CD4-positive, CD25-positive, alpha-beta regulatory T cell (primary cell): ENCODE results near the gene EXOC4. TPM values are rescaled to one million over a fixed set of nuclear protein-coding genes. Genes with fewer than 3 reads are reported as not detected.

Experiments
- ATAC-seq, 2 donors: fragments of 150-1000 bp; cut with Tn5 transposase; one replicate each; pipeline ENCODE4 v1.10.0; 2021; ENCODE audit warnings: low read depth in 2 of 2, moderate number of reproducible peaks in 2 of 2, moderate library complexity in 1 of 2
- DNase-seq, 3 donors: peaks; one replicate each; pipeline versions ENCODE4 v3.0.0 to v3.0.0-alpha.2; 2012 to 2022; ENCODE audit warnings: mixed read lengths in 1 of 3
- H3K27ac ChIP-seq: one replicate; pipeline ENCODE4 v1.7.0; 2013; ENCODE audit warnings: mild to moderate bottlenecking, low read length; ENCODE audit not compliant: insufficient read depth, poor library complexity, severe bottlenecking
- H3K27me3 ChIP-seq: one replicate; pipeline ENCODE4 v1.7.0; 2013; ENCODE audit warnings: low read length; ENCODE audit not compliant: control insufficient read depth, insufficient read depth
- H3K36me3 ChIP-seq: one replicate; pipeline ENCODE4 v1.7.0; 2013; ENCODE audit warnings: mild to moderate bottlenecking, low read length, moderate library complexity; ENCODE audit not compliant: control insufficient read depth, insufficient read depth
- H3K4me1 ChIP-seq: 2 replicates; pipeline ENCODE4 v1.7.0; 2013; ENCODE audit warnings: mild to moderate bottlenecking, low read length; ENCODE audit not compliant: insufficient read depth, control insufficient read depth, poor library complexity, severe bottlenecking
- H3K4me3 ChIP-seq: one replicate; pipeline ENCODE4 v1.7.0; 2013; ENCODE audit warnings: low read depth, mild to moderate bottlenecking, low read length, moderate library complexity
- H3K9me3 ChIP-seq, 2 experiments: 1 replicate in 1 of 2; 2 replicates in 1 of 2; pipeline ENCODE4 v1.7.0; 2013; ENCODE audit warnings: low read length in 2 of 2, mild to moderate bottlenecking in 1 of 2, moderate library complexity in 1 of 2; ENCODE audit not compliant: control insufficient read depth in 2 of 2
- H3K27ac Mint-ChIP-seq, 3 donors: one replicate each; pipeline ENCODE4 v1.8.0; 2020 to 2022; ENCODE audit warnings: mild to moderate bottlenecking in 3 of 3, mixed read lengths in 3 of 3, moderate library complexity in 2 of 3
- H3K27me3 Mint-ChIP-seq: one replicate; pipeline ENCODE4 v1.8.0; 2022; ENCODE audit warnings: mild to moderate bottlenecking, mixed read lengths
- H3K36me3 Mint-ChIP-seq: one replicate; pipeline ENCODE4 v1.8.0; 2020; ENCODE audit warnings: mixed read lengths
- H3K4me1 Mint-ChIP-seq, 4 donors: one replicate each; pipeline ENCODE4 v1.8.0; 2020 to 2022; ENCODE audit warnings: mixed read lengths in 4 of 4, mild to moderate bottlenecking in 1 of 4
- H3K4me3 Mint-ChIP-seq, 4 donors: one replicate each; pipeline ENCODE4 v1.8.0; 2020 to 2022; ENCODE audit warnings: mild to moderate bottlenecking in 4 of 4, mixed read lengths in 4 of 4, moderate library complexity in 3 of 4
- H3K9me3 Mint-ChIP-seq, 7 donors: one replicate each; pipeline ENCODE4 v1.8.0; 2020 to 2022; ENCODE audit warnings: mixed read lengths in 7 of 7, mild to moderate bottlenecking in 3 of 7, moderate library complexity in 2 of 7
- polyA plus RNA-seq, 4 donors: library from polyadenylated mRNA; unstranded; fragments of 300-500 nt; fragmentation: Illumina TruSeq; gene quantifications; one replicate each; pipeline ENCODE4 v1.2.3, GENCODE V29; 2021
- total RNA-seq: library from RNA; stranded (reverse); gene quantifications from one replicate; pipeline ENCODE4 v1.2.3, GENCODE V29; 2022

Gene EXOC4
- total and polyA plus RNA-seq, 5 donors from 2014 or later = 39.1 to 118 (median 52.2) TPM

DNA sequence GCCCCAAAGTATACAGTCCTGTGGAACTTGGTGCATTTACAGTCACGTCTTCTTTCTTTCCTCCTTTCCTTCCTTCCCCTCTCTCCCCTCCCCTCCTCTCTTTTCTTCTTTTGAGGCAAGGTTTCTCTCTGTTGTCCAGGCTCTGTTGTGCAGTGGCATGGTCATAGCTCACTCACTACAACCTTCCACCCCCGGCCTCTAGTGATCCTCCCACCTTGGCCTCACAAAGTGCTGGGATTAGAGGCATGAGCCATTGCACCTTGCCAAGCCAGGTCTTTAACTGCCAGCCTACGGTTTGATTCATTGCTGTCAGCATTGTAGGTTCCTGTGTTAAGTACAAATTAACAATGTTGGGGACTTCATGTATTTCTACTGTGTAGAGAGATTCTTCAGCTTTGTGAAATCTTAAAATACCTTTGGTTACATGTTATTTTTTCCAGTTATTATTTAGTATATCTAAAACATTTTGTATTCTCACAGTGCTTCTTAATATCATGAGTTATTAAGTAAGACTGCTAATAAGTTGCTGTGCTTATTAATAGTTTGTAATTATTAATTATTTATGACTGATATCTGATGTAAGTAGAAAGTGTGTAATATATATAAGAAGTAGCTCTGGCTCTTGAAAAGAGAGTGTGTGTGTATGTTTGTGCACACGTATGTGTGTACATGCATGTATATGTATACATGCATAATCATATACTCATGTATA lies 320.8 kb downstream of the EXOC4 start:
- ATAC-seq (no peak), DNase-seq (no peak)
- Mint-ChIP-seq H3K4me3 (no peak overlapping the region), H3K36me3 (no peaks in the 10 kb centered on the region), H3K4me1 (peaks cover 8 to 19% (median 12%) of the 10 kb centered on the region in 4 donors), H3K27me3 (no peaks in the 10 kb centered on the region), H3K27ac (peak overlapping the region in 2 of 3 donors; percentile 15 to 27), H3K9me3 (peaks cover 0 to 2% (median 0%) of the 10 kb centered on the region in 7 donors)
- no peaks in the 10 kb centered on the region for H3K4me1 ChIP-seq
- H3K4me3 ChIP-seq = no peak overlapping the region
- H3K27ac ChIP-seq = no peak overlapping the region
- H3K9me3 ChIP-seq = no peaks in the 10 kb centered on the region
- no peaks in the 10 kb centered on the region for H3K36me3 ChIP-seq
- no peaks in the 10 kb centered on the region for H3K27me3 ChIP-seq

DNA sequence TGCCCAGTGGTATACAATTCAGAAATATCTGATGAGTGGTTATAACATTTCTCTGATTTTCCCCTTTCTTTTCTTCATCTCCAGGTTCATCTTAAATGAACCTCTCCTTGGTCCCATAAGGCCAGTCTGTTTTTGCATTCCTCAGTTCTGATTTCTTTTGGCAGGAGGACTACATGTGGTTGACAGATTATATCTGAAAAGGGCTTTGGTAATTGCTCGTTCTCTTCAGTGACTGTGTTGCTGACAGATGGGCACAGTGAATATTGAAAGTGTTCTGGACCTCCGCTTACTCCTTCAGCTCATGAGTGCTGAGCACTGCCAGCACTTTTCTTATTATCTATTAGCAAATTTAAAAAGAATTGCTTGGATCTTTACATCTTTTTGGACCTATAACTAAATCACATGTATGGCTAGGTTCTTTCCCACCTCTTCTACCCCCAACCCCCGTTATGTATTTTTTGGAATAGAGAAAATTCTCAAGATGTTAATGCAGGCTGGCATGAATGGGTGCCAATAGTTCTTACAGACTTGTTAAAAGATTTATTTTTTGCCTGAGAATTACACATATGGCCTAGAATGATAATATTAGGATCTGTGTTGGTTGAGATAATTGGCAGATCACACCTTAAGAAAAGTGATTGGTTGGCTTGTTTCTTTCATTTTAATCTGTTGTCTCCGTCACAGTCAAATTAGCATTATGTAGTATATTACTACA lies 323.0 kb downstream of the EXOC4 start:
- Mint-ChIP-seq H3K9me3 (peaks cover 0 to 2% (median 1%) of the 10 kb centered on the region in 7 donors), H3K27me3 (no peaks in the 10 kb centered on the region), H3K4me3 (no peak overlapping the region), H3K4me1 (peaks cover 6 to 18% (median 9%) of the 10 kb centered on the region in 4 donors), H3K36me3 (peaks cover 13% of the 10 kb centered on the region), H3K27ac (peak overlapping the region in 1 of 3 donors; percentile 1)
- Histone ChIP-seq H3K27me3 (no peaks in the 10 kb centered on the region), H3K4me3 (no peak overlapping the region), H3K36me3 (no peaks in the 10 kb centered on the region), H3K4me1 (no peaks in the 10 kb centered on the region), H3K27ac (no peak overlapping the region), H3K9me3 (no peaks in the 10 kb centered on the region)
- ATAC-seq (no peak), DNase-seq (no peak)

DNA sequence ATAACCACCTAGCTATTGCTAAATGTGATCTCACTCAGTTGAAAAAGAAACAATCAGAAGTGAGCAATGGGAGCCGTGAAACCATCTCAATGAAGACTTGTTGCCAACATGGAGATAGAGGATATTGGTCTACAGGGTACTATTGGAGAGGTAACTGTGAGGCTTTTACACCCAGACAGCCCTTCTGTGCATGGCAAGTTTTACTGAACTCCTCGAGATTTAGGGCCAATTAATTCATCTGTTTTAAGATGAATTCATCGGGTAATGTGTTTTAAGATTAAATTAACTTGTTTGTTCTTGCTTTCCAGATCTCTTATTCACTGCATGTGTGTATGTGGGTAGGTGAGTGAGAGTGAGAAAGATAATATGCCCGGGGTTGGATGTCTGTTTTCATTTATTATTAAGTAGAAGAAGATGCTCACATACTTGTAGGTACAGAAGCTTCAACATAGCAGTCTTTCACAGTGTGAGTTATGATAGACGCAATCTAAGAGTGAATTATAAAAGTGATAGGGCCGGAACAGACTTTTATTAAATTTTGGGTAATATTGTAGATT lies 323.8 kb downstream of the EXOC4 start:
- no peak for DNase-seq
- Histone ChIP-seq H3K4me3 (no peak overlapping the region), H3K9me3 (no peaks in the 10 kb centered on the region), H3K4me1 (no peaks in the 10 kb centered on the region), H3K27ac (no peak overlapping the region), H3K27me3 (no peaks in the 10 kb centered on the region), H3K36me3 (no peaks in the 10 kb centered on the region)
- no peak for ATAC-seq
- Mint-ChIP-seq H3K9me3 (peaks cover 0 to 2% (median 1%) of the 10 kb centered on the region in 7 donors), H3K27ac (no peak overlapping the region), H3K36me3 (peaks cover 16% of the 10 kb centered on the region), H3K27me3 (no peaks in the 10 kb centered on the region), H3K4me1 (peaks cover 6 to 13% (median 8%) of the 10 kb centered on the region in 4 donors), H3K4me3 (no peak overlapping the region)

DNA sequence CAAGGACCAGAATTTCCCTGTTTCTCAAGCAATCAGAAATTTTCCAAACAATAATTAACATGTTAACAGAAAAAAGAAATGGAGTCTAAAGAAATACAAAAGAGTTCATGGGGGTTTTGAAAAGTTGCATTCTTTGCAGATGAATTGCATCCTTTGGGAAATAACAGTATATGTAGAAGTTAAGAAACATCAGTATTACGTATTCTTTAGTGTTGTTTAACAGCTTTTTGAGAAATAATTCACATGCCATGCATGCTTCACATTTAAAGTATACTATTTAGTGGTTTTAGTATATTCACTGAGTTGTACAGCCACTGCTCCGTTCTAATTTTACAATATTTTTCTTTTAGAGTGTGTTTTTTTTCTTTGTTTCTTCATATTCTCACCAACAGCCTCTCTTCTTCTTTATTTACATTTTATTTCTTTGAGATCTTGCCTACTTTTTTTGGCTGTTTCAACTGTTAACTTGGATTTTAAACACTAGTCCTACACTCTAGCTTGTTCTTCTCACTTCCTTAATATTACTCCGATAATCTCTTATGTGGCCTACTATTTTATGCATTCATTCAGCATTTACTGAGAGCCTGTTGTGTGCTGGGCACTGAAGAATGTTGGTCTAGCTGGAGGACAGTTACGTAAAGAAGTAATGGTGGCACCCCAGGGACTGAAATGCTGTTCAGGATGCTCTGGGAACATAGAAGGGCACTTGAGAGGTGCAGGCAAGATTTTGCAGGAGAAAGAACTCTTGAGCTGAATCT lies 330.1 kb downstream of the EXOC4 start:
- Mint-ChIP-seq H3K9me3 (peaks cover 0 to 3% (median 0%) of the 10 kb centered on the region in 7 donors), H3K4me1 (peaks cover 0 to 18% (median 4%) of the 10 kb centered on the region in 4 donors), H3K4me3 (no peak overlapping the region), H3K27me3 (no peaks in the 10 kb centered on the region), H3K27ac (no peak overlapping the region), H3K36me3 (peaks cover 27% of the 10 kb centered on the region)
- Histone ChIP-seq H3K4me1 (no peaks in the 10 kb centered on the region), H3K4me3 (no peak overlapping the region), H3K27ac (no peak overlapping the region), H3K9me3 (no peaks in the 10 kb centered on the region), H3K27me3 (no peaks in the 10 kb centered on the region), H3K36me3 (no peaks in the 10 kb centered on the region)
- DNase-seq (no peak), ATAC-seq (no peak)

DNA sequence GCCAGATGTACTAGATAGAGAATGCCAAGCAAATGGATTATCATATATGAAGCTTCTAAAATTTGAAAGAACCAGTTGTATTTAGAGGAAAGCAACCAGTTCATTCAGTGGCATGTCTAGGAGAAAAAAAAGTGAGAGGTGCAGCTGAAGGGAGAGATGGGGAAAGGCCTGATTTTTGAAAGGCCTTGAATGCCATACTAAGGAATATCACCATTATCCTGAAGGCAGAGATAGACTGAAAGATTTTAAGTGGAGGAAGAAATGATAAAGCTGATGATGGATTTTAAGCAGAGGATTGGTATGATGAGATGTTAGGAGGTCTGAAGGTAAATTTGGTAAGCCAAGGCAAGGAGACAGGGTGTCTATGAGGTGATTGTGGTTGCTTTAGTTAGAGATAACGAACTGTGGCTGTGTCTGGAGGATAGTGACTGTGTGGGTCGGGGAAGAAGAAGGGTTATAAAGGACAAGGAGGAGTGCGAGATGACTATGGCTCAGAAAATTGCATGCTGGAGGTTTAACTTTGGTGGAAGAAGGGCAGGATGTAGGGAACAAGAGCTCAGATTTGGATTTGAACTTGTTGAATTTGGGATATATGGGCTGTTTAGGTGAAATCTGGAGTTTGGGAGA lies 330.8 kb downstream of the EXOC4 start:
- H3K4me3 Mint-ChIP-seq = no peak overlapping the region
- peaks cover 27% of the 10 kb centered on the region for H3K36me3 Mint-ChIP-seq
- H3K36me3 ChIP-seq = no peaks in the 10 kb centered on the region
- no peaks in the 10 kb centered on the region for H3K9me3 ChIP-seq
- no peaks in the 10 kb centered on the region for H3K27me3 Mint-ChIP-seq
- no peaks in the 10 kb centered on the region for H3K27me3 ChIP-seq
- ATAC-seq (no peak), DNase-seq (no peak)
- H3K4me1 Mint-ChIP-seq = peaks cover 0 to 18% (median 4%) of the 10 kb centered on the region in 4 donors
- H3K27ac ChIP-seq = no peak overlapping the region
- peaks cover 0 to 3% (median 0%) of the 10 kb centered on the region in 7 donors for H3K9me3 Mint-ChIP-seq
- no peak overlapping the region for H3K4me3 ChIP-seq
- no peaks in the 10 kb centered on the region for H3K4me1 ChIP-seq
- no peak overlapping the region for H3K27ac Mint-ChIP-seq

DNA sequence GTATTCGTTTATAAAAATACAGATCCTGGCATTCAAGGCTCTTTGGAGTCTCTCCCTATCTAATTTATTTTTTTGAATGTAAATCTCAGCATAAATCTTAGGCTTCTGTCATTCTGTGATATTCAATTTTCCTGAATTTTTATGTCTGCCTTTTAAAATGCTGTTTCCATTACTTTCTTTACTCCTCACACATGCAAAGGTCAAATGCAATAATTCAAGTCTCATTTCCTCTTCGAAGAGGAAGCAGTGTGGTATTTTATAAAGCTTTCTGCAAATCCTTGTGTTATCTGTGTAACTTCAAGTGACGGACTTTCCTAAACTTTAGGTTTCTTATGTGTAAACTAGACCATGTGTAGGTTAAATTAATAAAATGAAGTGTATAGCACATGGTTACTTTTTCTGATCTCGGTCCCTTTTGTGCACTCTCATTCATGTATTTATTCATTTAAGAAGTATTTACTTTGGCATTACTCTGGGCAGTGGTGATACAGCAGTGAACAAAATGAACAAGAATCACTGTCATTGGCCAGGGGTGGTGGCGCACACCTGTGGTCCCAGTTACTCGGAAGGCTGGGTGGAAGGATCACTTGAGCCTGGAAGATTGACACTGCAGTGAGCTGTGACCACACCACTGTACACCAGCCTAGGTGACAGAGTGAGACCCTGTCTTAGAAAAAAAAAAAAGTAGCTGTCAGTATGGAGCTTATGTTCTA lies 332.2 kb downstream of the EXOC4 start:
- Histone ChIP-seq H3K9me3 (no peaks in the 10 kb centered on the region), H3K36me3 (no peaks in the 10 kb centered on the region), H3K4me3 (no peak overlapping the region), H3K27me3 (no peaks in the 10 kb centered on the region), H3K4me1 (no peaks in the 10 kb centered on the region), H3K27ac (no peak overlapping the region)
- Mint-ChIP-seq H3K36me3 (peaks cover 20% of the 10 kb centered on the region), H3K27me3 (no peaks in the 10 kb centered on the region), H3K27ac (peak overlapping the region in 1 of 3 donors; percentile 43), H3K4me1 (peaks cover 0 to 18% (median 4%) of the 10 kb centered on the region in 4 donors), H3K9me3 (peaks cover 0 to 2% (median 0%) of the 10 kb centered on the region in 7 donors), H3K4me3 (no peak overlapping the region)
- ATAC-seq (no peak), DNase-seq (no peak)

DNA sequence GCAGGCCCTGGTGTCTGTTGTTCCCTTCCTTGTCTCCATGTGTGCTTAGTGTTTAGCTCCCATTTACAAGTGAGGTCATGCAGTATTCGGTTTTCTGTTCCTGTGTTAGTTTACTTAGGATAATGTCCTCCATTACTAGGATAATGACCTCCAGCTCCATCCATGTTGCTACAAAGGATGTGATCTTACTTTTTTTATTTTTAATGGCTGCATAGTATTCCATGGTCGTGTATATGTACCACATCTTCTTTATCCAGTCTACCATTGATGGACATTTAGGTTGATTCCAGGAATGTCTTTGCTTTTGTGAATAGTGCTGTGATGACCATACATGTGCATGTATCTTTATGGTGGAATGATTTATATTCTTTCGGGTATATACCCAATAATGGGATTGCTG lies 333.4 kb downstream of the EXOC4 start:
- H3K27me3 Mint-ChIP-seq = no peaks in the 10 kb centered on the region
- no peak overlapping the region for H3K4me3 Mint-ChIP-seq
- Histone ChIP-seq H3K27me3 (no peaks in the 10 kb centered on the region), H3K4me1 (no peaks in the 10 kb centered on the region), H3K4me3 (no peak overlapping the region), H3K9me3 (no peaks in the 10 kb centered on the region), H3K36me3 (no peaks in the 10 kb centered on the region), H3K27ac (no peak overlapping the region)
- peak overlapping the region in 1 of 3 donors; percentile 38 for H3K27ac Mint-ChIP-seq
- DNase-seq (no peak), ATAC-seq (no peak)
- H3K36me3 Mint-ChIP-seq = peaks cover 11% of the 10 kb centered on the region
- H3K4me1 Mint-ChIP-seq = peaks cover 0 to 20% (median 4%) of the 10 kb centered on the region in 4 donors
- peaks cover 0 to 2% (median 0%) of the 10 kb centered on the region in 7 donors for H3K9me3 Mint-ChIP-seq
